HS-27A (cell line): Measurements from ENCODE around the gene RND3.

ENCODE experiments used
- DNase-seq: peaks from one replicate; pipeline ENCODE4 v3.0.0-alpha.2; 2012; ENCODE audit warnings: low read depth, missing footprints

Gene RND3

GRCh38 chr2:150491943-150492342 is 4.5 kb upstream of the RND3 start:
- DNase-seq, result no peak

- DNase-seq, result no peak
Measured at GRCh38 chr2:150491430-150491829, 4.0 kb upstream of the RND3 start.

GRCh38 chr2:150490466-150490865 is 3.0 kb upstream of the RND3 start:
- no peak for DNase-seq

GRCh38 chr2:150486539-150487484 is 655 bp downstream of the RND3 start:
- no peak for DNase-seq

GRCh38 chr2:150485871-150486538 is 1.5 kb downstream of the RND3 start:
- no peak for DNase-seq

GRCh38 chr2:150485114-150485870 is 2.2 kb downstream of the RND3 start:
- DNase-seq, result no peak

GRCh38 chr2:150484461-150485021 is 2.9 kb downstream of the RND3 start:
- DNase-seq, result no peak

GRCh38 chr2:150484006-150484405 is 3.5 kb downstream of the RND3 start:
- DNase-seq, result no peak

- DNase-seq, result no peak
Measured at GRCh38 chr2:150483532-150483931, 3.9 kb downstream of the RND3 start.

GRCh38 chr2:150482667-150483400 is 4.6 kb downstream of the RND3 start:
- DNase-seq, result no peak

GRCh38 chr2:150482111-150482510 is 5.4 kb downstream of the RND3 start:
- DNase-seq, result no peak

GRCh38 chr2:150480971-150481830 is 6.3 kb downstream of the RND3 start:
- DNase-seq, result no peak

- DNase-seq, result no peak
Measured at GRCh38 chr2:150480241-150480640, 7.2 kb downstream of the RND3 start.

- DNase-seq, result no peak
Measured at GRCh38 chr2:150479075-150479915, 8.2 kb downstream of the RND3 start.

- DNase-seq, result no peak
Measured at GRCh38 chr2:150478200-150478974, 9.1 kb downstream of the RND3 start.

GRCh38 chr2:150477347-150477746 is 10.1 kb downstream of the RND3 start:
- DNase-seq, result no peak

GRCh38 chr2:150476809-150477302 is 10.6 kb downstream of the RND3 start:
- no peak for DNase-seq

GRCh38 chr2:150476286-150476685 is 11.2 kb downstream of the RND3 start:
- DNase-seq, result no peak
